ENCODE data around the gene MGA.

DNA sequence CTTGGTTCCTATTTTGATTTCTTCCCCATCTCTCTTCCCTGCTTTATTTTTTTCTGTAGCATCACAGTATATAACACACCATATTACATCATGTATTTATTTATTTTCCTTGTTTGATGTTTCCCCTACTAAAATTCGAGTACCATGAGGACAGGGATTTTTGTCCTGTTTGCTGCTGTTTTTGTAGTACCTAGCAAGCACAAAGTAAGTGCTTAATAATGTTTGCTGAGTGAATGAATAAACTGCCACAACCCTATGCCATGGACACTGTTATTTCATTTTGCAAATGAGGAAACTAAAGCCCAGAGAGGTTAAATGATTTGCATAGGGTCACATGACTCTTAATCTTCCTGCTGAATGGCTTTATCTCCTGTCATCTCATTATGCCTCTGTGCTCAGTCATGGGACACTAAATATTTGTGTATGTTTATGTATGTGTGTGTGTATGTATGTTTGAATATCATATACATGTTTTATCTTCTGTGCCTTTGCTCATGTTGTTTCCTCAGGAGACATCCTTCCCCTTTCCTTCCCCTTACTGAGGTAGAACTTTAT, 26.1 kb upstream of the MGA start:
- no peak for TF ChIP-seq POLR2A (IDR thresholded peaks at IDR 0.05)
- no peak for TF ChIP-seq EP300 (IDR thresholded peaks at IDR 0.05)
- TF ChIP-seq, protein P1, sequence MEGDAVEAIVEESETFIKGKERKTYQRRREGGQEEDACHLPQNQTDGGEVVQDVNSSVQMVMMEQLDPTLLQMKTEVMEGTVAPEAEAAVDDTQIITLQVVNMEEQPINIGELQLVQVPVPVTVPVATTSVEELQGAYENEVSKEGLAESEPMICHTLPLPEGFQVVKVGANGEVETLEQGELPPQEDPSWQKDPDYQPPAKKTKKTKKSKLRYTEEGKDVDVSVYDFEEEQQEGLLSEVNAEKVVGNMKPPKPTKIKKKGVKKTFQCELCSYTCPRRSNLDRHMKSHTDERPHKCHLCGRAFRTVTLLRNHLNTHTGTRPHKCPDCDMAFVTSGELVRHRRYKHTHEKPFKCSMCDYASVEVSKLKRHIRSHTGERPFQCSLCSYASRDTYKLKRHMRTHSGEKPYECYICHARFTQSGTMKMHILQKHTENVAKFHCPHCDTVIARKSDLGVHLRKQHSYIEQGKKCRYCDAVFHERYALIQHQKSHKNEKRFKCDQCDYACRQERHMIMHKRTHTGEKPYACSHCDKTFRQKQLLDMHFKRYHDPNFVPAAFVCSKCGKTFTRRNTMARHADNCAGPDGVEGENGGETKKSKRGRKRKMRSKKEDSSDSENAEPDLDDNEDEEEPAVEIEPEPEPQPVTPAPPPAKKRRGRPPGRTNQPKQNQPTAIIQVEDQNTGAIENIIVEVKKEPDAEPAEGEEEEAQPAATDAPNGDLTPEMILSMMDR (IDR thresholded peaks at IDR 0.05), result no peak

Data from tibial nerve (tissue), 4 donors.